MCF 10A (cell line): ENCODE results near the gene RBM39. TPM values are rescaled to one million over a fixed set of nuclear protein-coding genes. Genes with fewer than 3 reads are reported as not detected.
"Not testable (repeated sequence)": the region's sequence is repeated elsewhere in the genome, so short reads cannot be mapped to it uniquely, and the experiment has no call there.

Experiments
- BruUV-seq: library from RNA; stranded (reverse); fragments of 400-500 nt; replicated peaks from 2 replicates; lab custom pipeline; 2021; lab: Mats Ljungman, UMichigan
- CTCF ChIA-PET: fragments of 300-600 bp; sonication (Branson Sonifier 250); formaldehyde crosslinking; extraction: SDS; loops from one replicate; lab custom pipeline; 2021; ENCODE audit warnings: antibody characterized with exemption, inconsistent platforms; lab: Yijun Ruan, JAX
- POLR2A ChIA-PET: fragments of 300-600, 350-650 bp; sonication (Branson Sonifier 250); formaldehyde crosslinking; extraction: SDS; loops from one replicate; lab custom pipeline; 2020; ENCODE audit warnings: antibody characterized with exemption, inconsistent platforms; lab: Yijun Ruan, JAX
- DNase-seq: peaks from one replicate; pipeline ENCODE4 v3.0.0-alpha.2; 2018; ENCODE audit not compliant: unreplicated experiment
- H3K27ac Mint-ChIP-seq: one replicate; pipeline ENCODE4 v1.8.0; 2022; ENCODE audit warnings: mild to moderate bottlenecking, low read depth, mixed read lengths; ENCODE audit not compliant: unreplicated experiment
- H3K27me3 Mint-ChIP-seq: one replicate; pipeline ENCODE4 v1.8.0; 2022; ENCODE audit warnings: mixed read lengths; ENCODE audit not compliant: insufficient read depth, unreplicated experiment
- H3K36me3 Mint-ChIP-seq: one replicate; pipeline ENCODE4 v1.8.0; 2022; ENCODE audit warnings: mild to moderate bottlenecking, moderate library complexity, mixed read lengths; ENCODE audit not compliant: insufficient read depth, unreplicated experiment
- H3K4me1 Mint-ChIP-seq: one replicate; pipeline ENCODE4 v1.8.0; 2022; ENCODE audit warnings: mixed read lengths; ENCODE audit not compliant: insufficient read depth, unreplicated experiment
- H3K4me3 Mint-ChIP-seq: one replicate; pipeline ENCODE4 v1.8.0; 2022; ENCODE audit warnings: mild to moderate bottlenecking, moderate library complexity, mixed read lengths; ENCODE audit not compliant: unreplicated experiment
- H3K9me3 Mint-ChIP-seq: one replicate; pipeline ENCODE4 v1.8.0; 2022; ENCODE audit warnings: mixed read lengths; ENCODE audit not compliant: unreplicated experiment
- intact Hi-C: fragments of 100-400 bp; cut with micrococcal nuclease; formaldehyde crosslinking; loops from 2 replicates; pipeline ENCODE4 v1.14.1; 2022
- total RNA-seq: library from RNA; stranded (reverse); gene quantifications from 2 replicates; pipeline ENCODE4 v1.2.3, GENCODE V29; 2022
- TF ChIP-seq, protein P1 (sequence below): fragments of 200-600 bp; IDR thresholded peaks from one replicate; pipeline ENCODE4 v1.8.0; 2022; ENCODE audit warnings: antibody characterized with exemption, mild to moderate bottlenecking; ENCODE audit not compliant: unreplicated experiment

The RBM39 gene
- total RNA-seq, 1 experiment from 2014 or later = 438 TPM

DNA sequence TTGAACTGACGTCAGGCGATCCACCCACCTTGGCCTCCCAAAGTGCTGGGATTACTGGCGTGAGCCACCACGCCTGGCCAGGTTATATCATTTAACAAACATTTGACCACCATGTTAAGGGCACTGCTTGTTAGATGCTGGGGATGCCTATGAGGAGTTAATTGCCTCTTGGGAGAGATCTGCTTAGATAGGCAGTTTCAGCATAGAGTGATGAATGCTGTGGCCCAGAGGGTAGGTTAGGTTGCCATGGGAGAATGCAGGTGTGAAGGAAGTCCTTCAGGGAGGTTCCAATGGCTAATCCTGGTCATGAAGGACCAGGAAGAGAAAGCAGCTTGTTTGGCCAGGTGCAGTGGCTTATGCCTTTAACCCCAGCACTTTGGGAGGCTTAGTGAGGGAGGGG lies 46.7 kb upstream of the RBM39 start:
- CTCF ChIA-PET = interaction anchor here (0.8 kb wide), 1 partner anchor 10 kb away, joined by 3 read pairs; no protein-coding TSS in a partner anchor
- POLR2A ChIA-PET = interaction anchor here (1.0 to 1.8 kb wide), 3 partner anchors 12 to 47 kb away, joined by 3 to 7 read pairs (median 4); partner anchors contain the start of genes PHF20 and RBM39
- TF ChIP-seq, protein P1, sequence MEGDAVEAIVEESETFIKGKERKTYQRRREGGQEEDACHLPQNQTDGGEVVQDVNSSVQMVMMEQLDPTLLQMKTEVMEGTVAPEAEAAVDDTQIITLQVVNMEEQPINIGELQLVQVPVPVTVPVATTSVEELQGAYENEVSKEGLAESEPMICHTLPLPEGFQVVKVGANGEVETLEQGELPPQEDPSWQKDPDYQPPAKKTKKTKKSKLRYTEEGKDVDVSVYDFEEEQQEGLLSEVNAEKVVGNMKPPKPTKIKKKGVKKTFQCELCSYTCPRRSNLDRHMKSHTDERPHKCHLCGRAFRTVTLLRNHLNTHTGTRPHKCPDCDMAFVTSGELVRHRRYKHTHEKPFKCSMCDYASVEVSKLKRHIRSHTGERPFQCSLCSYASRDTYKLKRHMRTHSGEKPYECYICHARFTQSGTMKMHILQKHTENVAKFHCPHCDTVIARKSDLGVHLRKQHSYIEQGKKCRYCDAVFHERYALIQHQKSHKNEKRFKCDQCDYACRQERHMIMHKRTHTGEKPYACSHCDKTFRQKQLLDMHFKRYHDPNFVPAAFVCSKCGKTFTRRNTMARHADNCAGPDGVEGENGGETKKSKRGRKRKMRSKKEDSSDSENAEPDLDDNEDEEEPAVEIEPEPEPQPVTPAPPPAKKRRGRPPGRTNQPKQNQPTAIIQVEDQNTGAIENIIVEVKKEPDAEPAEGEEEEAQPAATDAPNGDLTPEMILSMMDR = no peak
- intact Hi-C loops = no loop called here
- H3K4me3 Mint-ChIP-seq = no peak overlapping the region
- no peak for DNase-seq
- no peak overlapping the region for H3K27ac Mint-ChIP-seq
- H3K27me3 Mint-ChIP-seq = no peaks in the 10 kb centered on the region
- H3K9me3 Mint-ChIP-seq = no peaks in the 10 kb centered on the region
- peaks cover 12% of the 10 kb centered on the region for H3K4me1 Mint-ChIP-seq
- H3K36me3 Mint-ChIP-seq = peaks cover 45% of the 10 kb centered on the region
- no TSS peak for BruUV-seq

DNA sequence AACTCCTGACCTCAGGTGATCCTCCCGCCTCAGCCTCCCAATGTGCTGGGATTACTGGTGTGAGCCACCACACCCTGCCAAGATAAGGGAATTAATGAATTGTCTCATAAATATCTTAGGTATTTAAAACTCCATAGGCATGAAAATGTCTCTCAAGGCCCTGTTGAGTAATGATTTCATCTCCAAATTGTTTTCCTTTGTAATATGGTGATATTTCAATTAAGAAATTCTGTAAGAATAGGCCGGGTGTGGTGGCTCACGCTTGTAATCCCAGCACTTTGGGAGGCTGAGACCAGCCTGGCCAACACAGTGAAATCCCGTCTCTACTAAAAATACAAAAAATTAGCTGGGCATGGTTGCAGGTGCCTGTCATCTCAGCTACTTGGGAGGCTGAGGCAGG lies 43.5 kb upstream of the RBM39 start:
- H3K27ac Mint-ChIP-seq, CTCF ChIA-PET, intact Hi-C loops, H3K4me3 Mint-ChIP-seq, H3K27me3 Mint-ChIP-seq, BruUV-seq, H3K9me3 Mint-ChIP-seq, DNase-seq: not testable (repeated sequence)
- POLR2A ChIA-PET = interaction anchor here (1.4 kb wide), 1 partner anchor 13 kb away, joined by 5 read pairs; no protein-coding TSS in a partner anchor
- H3K36me3 Mint-ChIP-seq = peaks cover 53% of the 10 kb centered on the region
- peaks cover 10% of the 10 kb centered on the region for H3K4me1 Mint-ChIP-seq

DNA sequence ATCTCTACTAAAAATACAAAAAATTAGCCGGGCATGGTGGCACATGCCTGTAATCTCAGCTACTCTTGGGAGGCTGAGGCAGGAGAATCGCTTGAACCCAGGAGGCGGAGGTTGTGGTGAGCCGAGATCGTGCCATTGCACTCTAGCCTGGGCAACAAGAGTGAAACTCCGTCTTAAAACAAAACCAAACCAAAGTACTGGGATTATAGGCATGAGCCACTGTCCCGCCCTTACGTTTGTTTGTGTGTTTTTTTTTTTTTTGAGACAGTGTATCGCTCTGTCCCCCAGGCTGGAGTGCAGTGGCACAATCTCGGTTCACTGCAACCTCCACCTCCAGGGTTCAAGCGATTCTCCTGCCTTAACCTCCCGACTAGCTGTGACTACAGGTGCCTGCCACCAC lies 41.8 kb upstream of the RBM39 start:
- DNase-seq, H3K9me3 Mint-ChIP-seq, intact Hi-C loops, BruUV-seq, H3K4me3 Mint-ChIP-seq, CTCF ChIA-PET, H3K27ac Mint-ChIP-seq, H3K27me3 Mint-ChIP-seq: not testable (repeated sequence)
- Mint-ChIP-seq H3K4me1 (peaks cover 10% of the 10 kb centered on the region), H3K36me3 (peaks cover 56% of the 10 kb centered on the region)
- POLR2A ChIA-PET = interaction anchor here (1.1 kb wide), 1 partner anchor 12 kb away, joined by 3 read pairs; the partner anchor contains the start of gene PHF20

DNA sequence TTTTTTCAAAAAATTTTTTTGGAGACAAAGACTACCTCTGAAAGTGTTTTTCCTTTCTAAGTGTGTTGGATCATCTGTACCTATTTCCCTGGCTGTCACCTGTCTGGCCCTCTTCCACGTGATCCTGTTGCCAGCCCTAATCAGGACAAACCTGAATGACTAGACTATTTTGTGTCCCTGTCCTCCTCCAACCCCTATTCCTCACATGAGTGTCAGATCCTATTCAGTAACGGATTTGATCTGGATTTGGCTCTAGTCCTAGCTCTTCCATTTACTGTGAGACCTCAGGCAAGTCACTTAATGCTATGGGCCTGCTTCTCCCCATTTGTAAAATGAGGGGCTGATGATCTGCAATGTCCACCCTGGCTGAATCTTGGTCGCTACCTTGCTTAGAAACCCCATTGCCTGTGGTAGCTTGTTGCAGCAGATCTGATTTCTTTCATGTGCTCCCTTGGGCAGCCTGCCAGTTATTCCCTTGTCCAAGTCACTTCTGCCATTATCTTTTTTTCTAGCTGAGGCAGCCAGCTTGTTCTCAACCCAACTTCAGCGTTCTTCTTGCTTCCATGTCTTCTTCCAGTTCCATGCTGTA lies 34.5 kb upstream of the RBM39 start:
- peak overlapping the region; percentile 2 for H3K4me3 Mint-ChIP-seq
- intact Hi-C loops = no loop called here
- peaks cover 38% of the 10 kb centered on the region for H3K36me3 Mint-ChIP-seq
- no peaks in the 10 kb centered on the region for H3K9me3 Mint-ChIP-seq
- H3K27ac Mint-ChIP-seq = peak overlapping the region; percentile 82
- H3K27me3 Mint-ChIP-seq = no peaks in the 10 kb centered on the region
- peak; percentile 56 for DNase-seq
- TF ChIP-seq, protein P1 = no peak
- POLR2A ChIA-PET = interaction anchor here (0.6 to 3.1 kb wide), 11 partner anchors 11 to 460 kb away, joined by 3 to 22 read pairs (median 4); partner anchors contain the start of gene RBM39
- peaks cover 38% of the 10 kb centered on the region for H3K4me1 Mint-ChIP-seq
- no TSS peak for BruUV-seq
- CTCF ChIA-PET = no interaction called here

DNA sequence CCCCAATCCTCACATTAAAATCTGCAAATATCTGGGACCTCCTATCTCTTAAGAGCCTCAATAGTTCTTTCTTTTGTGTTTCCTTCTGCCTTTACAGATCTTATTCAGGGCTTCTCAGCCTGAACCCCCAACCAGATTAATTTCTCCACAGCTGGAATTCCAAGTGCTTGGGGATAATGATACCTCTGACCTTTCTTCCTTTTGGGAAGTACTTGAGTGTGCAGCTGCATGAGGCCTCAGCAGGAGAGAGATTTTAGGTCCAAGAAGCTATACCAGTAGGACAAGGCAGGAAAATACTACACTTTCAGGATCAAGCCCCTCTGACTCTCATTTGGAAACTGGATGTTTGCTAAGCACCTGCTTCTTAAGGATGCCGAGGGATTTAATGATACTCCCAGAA lies 32.3 kb upstream of the RBM39 start:
- peak overlapping the region; percentile 97 for H3K27ac Mint-ChIP-seq
- CTCF ChIA-PET = no interaction called here
- POLR2A ChIA-PET = interaction anchor here (0.6 to 1.9 kb wide), 4 partner anchors 32 to 150 kb away, joined by 3 to 17 read pairs (median 4); partner anchors contain the start of genes NFS1, RBM39 and ROMO1
- H3K27me3 Mint-ChIP-seq = no peaks in the 10 kb centered on the region
- peak overlapping the region; percentile 91 for H3K4me3 Mint-ChIP-seq
- H3K4me1 Mint-ChIP-seq = peaks cover 41% of the 10 kb centered on the region
- H3K36me3 Mint-ChIP-seq = peaks cover 20% of the 10 kb centered on the region
- TF ChIP-seq, protein P1 = no peak
- H3K9me3 Mint-ChIP-seq = no peaks in the 10 kb centered on the region
- no peak for DNase-seq
- intact Hi-C loops = no loop called here
- no TSS peak for BruUV-seq
